ENCODE results near the gene CCNY.

Gene CCNY

GRCh38 chr10:35356725-35357092, 20.4 kb downstream of the CCNY start:
- Histone ChIP-seq H3K36me3 (no peaks in the 10 kb centered on the region), H3K27me3 (no peaks in the 10 kb centered on the region), H3K27ac (no peak overlapping the region), H3K9me3 (no peaks in the 10 kb centered on the region), H3K4me3 (ENCODE audit: low read depth in 1 of 2, low read length in 1 of 2) (no peak overlapping the region), H3K4me1 (ENCODE audit: control insufficient read depth in 1 of 2, insufficient read depth in 1 of 2, low read depth in 1 of 2, low read length in 1 of 2) (peaks cover 13 to 32% of the 10 kb centered on the region in 2 experiments)
- TF ChIP-seq, protein P1, sequence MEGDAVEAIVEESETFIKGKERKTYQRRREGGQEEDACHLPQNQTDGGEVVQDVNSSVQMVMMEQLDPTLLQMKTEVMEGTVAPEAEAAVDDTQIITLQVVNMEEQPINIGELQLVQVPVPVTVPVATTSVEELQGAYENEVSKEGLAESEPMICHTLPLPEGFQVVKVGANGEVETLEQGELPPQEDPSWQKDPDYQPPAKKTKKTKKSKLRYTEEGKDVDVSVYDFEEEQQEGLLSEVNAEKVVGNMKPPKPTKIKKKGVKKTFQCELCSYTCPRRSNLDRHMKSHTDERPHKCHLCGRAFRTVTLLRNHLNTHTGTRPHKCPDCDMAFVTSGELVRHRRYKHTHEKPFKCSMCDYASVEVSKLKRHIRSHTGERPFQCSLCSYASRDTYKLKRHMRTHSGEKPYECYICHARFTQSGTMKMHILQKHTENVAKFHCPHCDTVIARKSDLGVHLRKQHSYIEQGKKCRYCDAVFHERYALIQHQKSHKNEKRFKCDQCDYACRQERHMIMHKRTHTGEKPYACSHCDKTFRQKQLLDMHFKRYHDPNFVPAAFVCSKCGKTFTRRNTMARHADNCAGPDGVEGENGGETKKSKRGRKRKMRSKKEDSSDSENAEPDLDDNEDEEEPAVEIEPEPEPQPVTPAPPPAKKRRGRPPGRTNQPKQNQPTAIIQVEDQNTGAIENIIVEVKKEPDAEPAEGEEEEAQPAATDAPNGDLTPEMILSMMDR (IDR thresholded peaks at IDR 0.05), result no peak

DNA sequence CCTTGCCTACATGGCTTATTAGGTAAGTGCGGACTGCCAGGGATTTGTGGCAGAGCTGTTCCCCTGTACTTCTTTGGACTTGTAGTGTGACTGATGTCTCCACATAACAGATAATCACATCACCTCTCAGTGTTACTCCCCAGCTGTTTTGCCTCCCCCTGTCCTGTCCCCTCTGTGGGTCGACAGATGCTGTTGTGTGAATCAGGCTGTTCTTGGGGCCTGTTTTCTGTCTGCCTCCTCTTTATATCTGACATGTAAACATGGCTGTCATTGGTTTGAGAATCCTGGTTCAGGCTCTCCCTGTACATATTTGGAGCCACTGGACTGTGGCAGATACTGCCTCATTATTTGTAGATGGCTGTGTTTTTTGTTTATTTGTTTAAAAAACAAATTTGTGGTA, 22.7 kb downstream of the CCNY start:
- TF ChIP-seq, protein P1 (IDR thresholded peaks at IDR 0.05), result no peak
- no peak overlapping the region for H3K4me3 ChIP-seq (ENCODE audit: low read depth in 1 of 2, low read length in 1 of 2)
- no peaks in the 10 kb centered on the region for H3K27me3 ChIP-seq
- peaks cover 0 to 16% of the 10 kb centered on the region in 2 experiments for H3K4me1 ChIP-seq (ENCODE audit: control insufficient read depth in 1 of 2, insufficient read depth in 1 of 2, low read depth in 1 of 2, low read length in 1 of 2)
- H3K27ac ChIP-seq, result no peak overlapping the region
- H3K36me3 ChIP-seq, result no peaks in the 10 kb centered on the region
- H3K9me3 ChIP-seq, result no peaks in the 10 kb centered on the region

GRCh38 chr10:35359873-35360272, 23.6 kb downstream of the CCNY start:
- no peaks in the 10 kb centered on the region for H3K36me3 ChIP-seq
- peaks cover 0 to 15% of the 10 kb centered on the region in 2 experiments for H3K4me1 ChIP-seq (ENCODE audit: control insufficient read depth in 1 of 2, insufficient read depth in 1 of 2, low read depth in 1 of 2, low read length in 1 of 2)
- no peak overlapping the region for H3K4me3 ChIP-seq (ENCODE audit: low read depth in 1 of 2, low read length in 1 of 2)
- no peaks in the 10 kb centered on the region for H3K27me3 ChIP-seq
- H3K27ac ChIP-seq, result no peak overlapping the region
- TF ChIP-seq, protein P1 (IDR thresholded peaks at IDR 0.05), result no peak
- H3K9me3 ChIP-seq, result no peaks in the 10 kb centered on the region

GRCh38 chr10:35362701-35363350, 26.5 kb downstream of the CCNY start:
- no peak overlapping the region for H3K27ac ChIP-seq
- H3K36me3 ChIP-seq, result no peaks in the 10 kb centered on the region
- H3K4me1 ChIP-seq (ENCODE audit: control insufficient read depth in 1 of 2, insufficient read depth in 1 of 2, low read depth in 1 of 2, low read length in 1 of 2), result peaks cover 0 to 2% of the 10 kb centered on the region in 2 experiments
- no peaks in the 10 kb centered on the region for H3K27me3 ChIP-seq
- no peaks in the 10 kb centered on the region for H3K9me3 ChIP-seq
- H3K4me3 ChIP-seq (ENCODE audit: low read depth in 1 of 2, low read length in 1 of 2), result no peak overlapping the region
- TF ChIP-seq, protein P1 (IDR thresholded peaks at IDR 0.05), result no peak

DNA sequence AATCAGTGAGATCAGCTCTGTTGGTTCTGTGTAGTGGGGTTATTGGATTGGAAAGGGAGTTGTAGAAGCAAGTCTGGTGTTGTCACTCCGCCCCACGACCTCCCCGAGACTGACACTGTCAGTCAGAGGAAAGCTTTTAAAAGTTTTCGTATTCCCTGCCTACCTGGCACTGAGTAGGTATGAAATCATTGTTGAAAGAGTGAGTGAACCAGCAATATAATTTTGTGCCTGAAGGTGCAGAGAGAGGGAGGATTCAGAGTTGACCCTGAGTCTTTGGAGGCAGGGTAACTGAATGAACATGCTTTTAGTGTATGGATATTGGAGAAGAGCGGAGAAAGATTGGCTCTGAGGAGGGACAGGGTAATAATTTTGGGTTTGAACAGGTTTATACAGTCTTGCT, 27.3 kb downstream of the CCNY start:
- TF ChIP-seq, protein P1 (IDR thresholded peaks at IDR 0.05), result no peak
- H3K9me3 ChIP-seq, result no peaks in the 10 kb centered on the region
- H3K4me1 ChIP-seq (ENCODE audit: control insufficient read depth in 1 of 2, insufficient read depth in 1 of 2, low read depth in 1 of 2, low read length in 1 of 2), result peaks cover 4 to 9% of the 10 kb centered on the region in 2 experiments
- H3K27ac ChIP-seq, result no peak overlapping the region
- no peak overlapping the region for H3K4me3 ChIP-seq (ENCODE audit: low read depth in 1 of 2, low read length in 1 of 2)
- H3K27me3 ChIP-seq, result no peaks in the 10 kb centered on the region
- H3K36me3 ChIP-seq, result no peaks in the 10 kb centered on the region

Data from neutrophil (primary cell).